GM19452 (cell line): ENCODE measurements around the gene RPS15.

Experiments
- ATAC-seq: cut with Tn5 transposase; IDR thresholded peaks from one replicate; pipeline ENCODE4 v1.9.1; 2021; ENCODE audit not compliant: unreplicated experiment

The RPS15 gene

GRCh38 chr19:1401889-1402217 is 36.3 kb upstream of the RPS15 start:
- no peak for ATAC-seq

- no peak for ATAC-seq
These were observed 35.7 kb upstream of the RPS15 start for GRCh38 chr19:1402411-1403070.

- peak; percentile 78 for ATAC-seq
These were observed 31.2 kb upstream of the RPS15 start for GRCh38 chr19:1406774-1407527.

DNA sequence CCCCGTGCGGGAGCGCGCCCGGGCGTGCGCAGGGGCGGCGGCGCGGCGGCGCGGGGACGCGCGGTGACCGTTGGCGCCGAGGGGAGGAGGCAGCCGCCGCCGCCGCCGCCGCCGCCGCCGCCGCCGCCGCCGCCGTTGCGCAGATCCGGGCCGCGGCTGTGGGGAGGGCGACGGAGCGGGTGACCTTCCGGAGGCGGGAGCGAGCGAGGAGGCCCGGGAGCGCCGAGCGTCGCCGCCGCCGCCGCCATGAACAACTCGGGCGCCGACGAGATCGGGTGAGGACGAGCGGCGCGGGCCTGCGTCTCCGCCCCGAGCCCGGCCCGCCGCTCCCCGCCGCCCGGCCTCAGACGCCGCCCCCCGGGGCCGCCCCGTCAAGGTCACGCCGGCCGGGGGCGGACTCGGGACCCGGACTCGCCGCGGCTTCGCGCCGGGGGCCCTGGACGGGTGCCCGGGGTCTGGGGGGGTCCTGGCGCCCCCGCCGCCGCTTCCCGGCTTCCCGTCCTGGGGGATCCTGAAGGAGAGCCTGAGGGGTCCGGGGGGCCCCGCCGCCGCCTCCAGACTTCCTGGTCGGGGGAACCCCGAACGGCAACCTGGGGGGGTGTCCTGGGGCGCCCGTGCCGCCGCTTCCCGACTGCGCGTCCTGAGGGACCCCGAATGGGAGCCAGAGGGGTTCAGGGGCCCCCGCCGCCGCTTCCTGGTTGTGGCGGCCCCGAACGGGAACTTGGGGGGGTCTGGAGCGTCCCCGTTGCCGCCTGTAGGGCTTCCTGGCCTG is 30.5 kb upstream of the RPS15 start, which contains the start of gene DAZAP1:
TSS of gene DAZAP1 (plus strand) at position 59 of the 772 bp plus-strand sequence. CDS start at position 247, 188 bp downstream.
- ATAC-seq, result peak; percentile 29

DNA sequence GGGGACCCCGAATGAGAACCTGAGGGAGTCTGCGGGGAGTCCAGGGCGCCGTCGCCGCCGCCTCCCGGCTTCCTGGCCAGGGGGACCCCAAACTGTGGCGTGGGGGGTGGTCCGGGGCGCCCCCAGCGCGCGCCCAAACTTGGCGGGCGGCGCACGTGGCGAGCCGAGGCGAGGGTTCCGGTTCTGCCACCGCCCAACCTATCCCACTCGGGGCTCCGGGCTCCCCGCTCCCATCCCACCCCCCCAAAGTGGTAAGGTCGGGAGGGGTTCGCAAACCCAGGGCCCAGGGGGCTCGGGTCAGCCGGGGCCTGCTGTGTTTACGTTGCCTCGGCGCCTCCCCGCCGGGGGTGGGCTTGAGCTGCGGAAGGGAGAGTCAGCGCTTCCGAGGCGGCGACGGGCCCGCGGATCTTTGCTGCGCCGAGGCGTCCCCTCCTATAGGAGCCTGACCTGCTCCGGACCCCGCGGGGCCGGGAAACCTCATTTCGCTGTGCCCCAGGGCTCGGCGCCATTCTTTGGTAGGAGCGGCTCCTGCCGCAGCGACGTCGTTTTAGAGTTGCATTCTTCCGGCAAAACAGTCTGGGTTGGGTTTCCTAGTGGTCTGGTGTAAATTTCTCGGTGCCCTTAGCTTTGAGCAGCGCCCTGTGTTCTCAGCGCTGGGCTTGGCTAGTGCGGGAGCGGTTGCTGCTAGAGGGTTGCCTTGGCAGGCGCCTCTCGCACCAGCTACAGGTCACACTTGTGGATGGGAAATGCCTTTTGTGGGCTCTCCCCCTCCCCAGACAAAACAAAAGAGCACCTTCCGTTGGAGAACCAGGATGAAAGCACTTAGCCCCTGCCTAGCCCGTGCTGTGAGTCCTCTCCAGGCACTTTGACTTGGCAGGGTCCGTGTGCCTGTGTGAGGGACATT is 29.6 kb upstream of the RPS15 start:
- ATAC-seq, result no peak

GRCh38 chr19:1409204-1410005 is 28.8 kb upstream of the RPS15 start:
- ATAC-seq, result no peak

DNA sequence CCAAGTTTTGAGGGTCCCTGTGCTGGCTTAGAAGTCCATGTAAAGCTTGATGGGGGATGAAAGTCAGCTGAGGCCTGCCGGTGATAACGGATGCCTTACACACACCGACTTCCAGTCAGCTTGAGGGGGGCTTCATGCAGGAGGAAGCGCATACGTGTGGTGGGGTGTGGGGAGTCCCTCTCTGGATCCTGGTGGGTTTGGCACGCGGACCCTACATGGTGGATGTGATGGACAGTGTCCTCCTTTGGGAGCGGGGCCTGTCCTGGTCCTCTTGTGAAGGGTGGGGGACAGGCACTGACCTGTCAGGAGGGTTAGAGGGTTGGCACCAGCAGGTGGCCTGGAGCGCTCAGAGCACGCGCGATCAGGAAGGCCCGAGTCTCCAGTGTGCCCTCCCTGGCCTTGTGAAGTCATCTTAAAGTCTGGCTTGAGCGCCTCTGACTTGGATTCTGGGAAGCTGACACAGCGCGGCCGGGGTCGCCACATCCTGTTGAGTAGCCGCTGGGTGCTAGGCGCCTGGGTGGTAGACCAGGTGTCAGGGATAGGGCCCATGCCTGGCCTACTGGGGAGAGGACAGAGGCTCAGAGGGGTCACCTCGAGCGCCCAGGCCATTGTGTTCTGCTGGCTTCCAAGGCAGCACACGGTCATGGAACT is 27.9 kb upstream of the RPS15 start:
- ATAC-seq, result no peak

DNA sequence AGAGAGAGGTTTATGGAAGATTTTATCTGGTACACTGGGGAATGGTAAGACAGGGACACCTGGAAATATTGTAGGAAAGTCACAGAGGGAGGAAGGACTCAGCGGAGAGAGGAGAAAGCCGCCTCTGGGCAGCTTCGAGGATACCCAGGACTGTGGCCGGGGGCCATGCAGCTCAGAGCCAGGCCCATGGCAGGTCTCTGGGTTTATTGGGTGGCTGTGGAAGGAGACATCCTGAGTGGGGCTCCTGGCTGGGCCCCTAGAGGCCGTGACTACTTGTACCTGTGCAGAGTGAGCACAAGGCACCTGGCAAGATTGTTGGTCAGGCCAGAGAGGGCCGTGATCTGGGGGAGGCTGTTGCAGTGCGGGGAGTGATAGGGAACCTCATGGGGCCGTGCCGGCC is 27.4 kb upstream of the RPS15 start:
- ATAC-seq, result no peak

GRCh38 chr19:1411255-1412191 is 26.7 kb upstream of the RPS15 start:
- no peak for ATAC-seq

- no peak for ATAC-seq
These were observed 25.8 kb upstream of the RPS15 start for GRCh38 chr19:1412323-1412923.

DNA sequence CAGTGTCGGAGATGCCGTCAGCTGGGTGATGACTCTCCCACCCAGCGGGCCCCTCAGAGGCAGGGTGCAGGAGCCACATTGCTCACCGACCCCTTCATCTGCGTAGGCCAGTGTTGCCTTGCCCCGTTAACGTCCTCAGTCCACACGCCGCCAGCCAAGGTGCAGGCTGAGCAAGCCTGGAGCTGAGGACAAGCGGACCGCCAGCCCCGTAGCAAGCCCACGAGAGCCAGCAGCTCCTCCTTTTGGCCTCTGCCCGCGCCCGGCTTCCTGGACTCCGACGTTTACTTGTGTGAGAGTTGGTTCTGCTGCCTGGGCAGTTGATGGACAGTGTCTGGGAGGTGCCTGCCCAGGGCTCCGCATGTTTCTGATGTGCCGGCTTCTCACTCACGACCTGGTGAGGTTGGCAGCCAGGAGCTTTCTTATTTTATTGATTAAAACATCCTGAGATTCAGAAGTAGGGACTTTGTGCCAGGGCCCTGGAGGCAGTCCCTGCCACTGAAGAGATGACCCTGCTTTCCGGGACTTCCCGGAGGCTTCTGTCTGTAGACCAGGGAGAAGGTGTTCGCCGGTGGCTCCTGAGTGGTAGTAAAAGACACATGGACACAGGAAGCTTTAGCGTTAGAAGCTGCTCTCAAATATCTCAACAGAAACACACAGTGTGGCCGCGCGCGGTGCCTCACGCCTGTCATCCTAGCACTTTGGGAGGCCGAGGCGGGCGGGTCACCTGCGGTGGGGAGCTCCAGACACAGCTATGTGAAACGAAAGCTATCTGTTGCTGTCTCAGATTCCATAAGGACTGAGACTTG is 25.0 kb upstream of the RPS15 start:
- ATAC-seq, result no peak

DNA sequence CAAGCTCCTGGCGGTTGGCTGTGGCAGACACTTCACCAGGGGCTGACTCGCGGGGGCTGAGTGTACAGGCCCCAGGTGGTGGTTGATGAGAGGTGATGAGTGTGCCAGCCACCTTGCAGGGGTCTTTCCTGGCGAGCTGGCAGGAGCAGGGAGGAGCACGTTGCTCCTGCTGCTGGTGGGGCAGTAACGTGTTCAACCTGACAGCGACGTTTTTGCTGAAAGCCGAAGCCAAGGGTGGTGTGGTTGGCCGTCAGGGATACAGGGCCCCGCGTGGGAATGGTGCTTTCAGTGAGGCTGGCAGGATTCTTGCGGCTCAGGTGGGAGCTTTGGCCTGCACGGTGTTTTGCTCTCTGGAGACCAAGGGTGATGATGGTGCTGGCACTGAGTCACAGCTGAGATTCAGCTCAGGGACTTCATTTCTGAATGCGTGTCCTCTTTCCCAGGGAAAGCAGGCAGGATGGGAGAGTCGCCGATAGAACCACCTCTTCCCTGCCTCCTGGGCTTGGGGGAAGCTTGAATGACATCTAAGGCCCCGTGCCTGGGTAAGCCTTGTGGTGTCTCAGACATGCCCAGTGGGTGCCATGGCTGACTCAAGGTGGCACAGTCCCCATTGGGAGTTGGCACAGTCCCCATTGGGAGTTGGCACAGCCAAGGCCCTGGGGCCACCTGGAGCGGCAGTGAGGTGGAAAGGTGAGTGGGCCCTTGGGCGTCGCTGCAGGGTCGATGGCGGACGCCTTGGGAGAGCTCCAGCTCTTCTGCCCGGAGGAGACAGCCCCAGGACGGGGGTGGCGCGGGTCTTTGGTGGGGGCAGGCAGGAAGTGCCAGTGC is 22.0 kb upstream of the RPS15 start:
- ATAC-seq, result no peak

GRCh38 chr19:1417145-1417544 is 21.1 kb upstream of the RPS15 start:
- ATAC-seq, result no peak

GRCh38 chr19:1417681-1418495 is 20.3 kb upstream of the RPS15 start:
- ATAC-seq, result no peak

- ATAC-seq, result no peak
These were observed 19.8 kb upstream of the RPS15 start for GRCh38 chr19:1418496-1418775.
